ENCODE measurements around the gene FAM13A. TPM values are rescaled to one million over a fixed set of nuclear protein-coding genes. Genes with fewer than 3 reads are reported as not detected.

Gene FAM13A
- total RNA-seq, 1 donor from 2014 or later = 39.1 TPM

GRCh38 chr4:88816360-88816759 lies 240.6 kb downstream of the FAM13A start:
- ATAC-seq (no peak), DNase-seq (no peak)
- no peak overlapping the region for H3K27ac ChIP-seq
- H3K4me1 ChIP-seq = peaks cover 49% of the 10 kb centered on the region
- H3K36me3 ChIP-seq = no peaks in the 10 kb centered on the region
- no peaks in the 10 kb centered on the region for H3K27me3 ChIP-seq (ENCODE audit: low read depth)
- no peak overlapping the region for H3K4me3 ChIP-seq
- intact Hi-C loops (cut with DNase I) = loop anchor here (5.0 kb wide), 1 partner anchor 206 kb away; no protein-coding TSS in a partner anchor
- H3K9me3 ChIP-seq = no peaks in the 10 kb centered on the region
- TF ChIP-seq CTCF (IDR thresholded peaks at IDR 0.05) = no peak

GRCh38 chr4:88814043-88814617 lies 242.9 kb downstream of the FAM13A start:
- Histone ChIP-seq H3K4me1 (peaks cover 42% of the 10 kb centered on the region), H3K4me3 (no peak overlapping the region), H3K9me3 (no peaks in the 10 kb centered on the region), H3K36me3 (no peaks in the 10 kb centered on the region), H3K27ac (no peak overlapping the region), H3K27me3 (ENCODE audit: low read depth) (no peaks in the 10 kb centered on the region)
- TF ChIP-seq CTCF (IDR thresholded peaks at IDR 0.05) = no peak
- ATAC-seq (peak in 1 of 2 donors; percentile 34), DNase-seq (no peak)
- intact Hi-C loops (cut with DNase I) = no loop called here

DNA sequence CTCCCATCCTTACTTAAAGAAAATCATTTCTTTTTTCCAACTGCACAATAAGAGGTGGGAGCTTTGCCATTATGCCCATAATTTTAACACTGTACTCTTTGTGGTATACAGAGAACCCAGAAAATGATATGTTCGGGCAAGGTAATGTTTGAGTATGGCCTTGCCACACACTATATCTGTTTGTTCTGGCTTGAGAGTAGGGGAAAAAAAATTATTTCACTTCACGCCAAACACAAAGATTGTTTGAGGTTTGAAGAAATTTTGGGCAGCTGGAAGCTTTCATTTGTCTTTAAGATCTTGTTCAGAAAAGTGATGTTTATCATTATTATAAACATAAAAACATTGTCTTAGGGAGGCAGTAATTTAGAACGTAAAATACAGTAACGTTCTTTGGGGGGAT lies 244.0 kb downstream of the FAM13A start:
- ATAC-seq (peak in 1 of 2 donors; percentile 35), DNase-seq (no peak)
- TF ChIP-seq CTCF (IDR thresholded peaks at IDR 0.05) = no peak
- Histone ChIP-seq H3K4me1 (peaks cover 40% of the 10 kb centered on the region), H3K27ac (no peak overlapping the region), H3K36me3 (no peaks in the 10 kb centered on the region), H3K4me3 (no peak overlapping the region), H3K27me3 (ENCODE audit: low read depth) (no peaks in the 10 kb centered on the region), H3K9me3 (no peaks in the 10 kb centered on the region)
- intact Hi-C loops (cut with DNase I) = no loop called here

DNA sequence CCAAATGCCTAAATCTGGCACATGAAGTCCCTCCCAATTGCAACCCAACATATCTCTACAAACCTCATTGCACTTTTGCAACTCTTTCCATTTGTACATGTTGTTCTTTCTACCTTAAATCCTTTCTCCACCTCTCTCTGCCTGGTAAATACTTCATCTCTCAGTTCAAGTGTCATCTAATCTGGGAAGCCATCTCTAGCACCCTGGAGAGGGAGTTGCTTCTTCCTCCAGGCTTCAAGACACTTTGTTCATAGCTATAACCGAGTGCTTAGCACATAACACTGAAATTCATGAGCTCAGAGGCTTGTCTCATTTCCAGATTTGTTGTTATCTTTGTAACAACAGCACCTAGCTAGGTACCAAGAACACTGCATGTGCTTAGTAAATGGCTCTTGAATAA lies 244.6 kb downstream of the FAM13A start:
- Histone ChIP-seq H3K9me3 (no peaks in the 10 kb centered on the region), H3K4me1 (peaks cover 43% of the 10 kb centered on the region), H3K36me3 (no peaks in the 10 kb centered on the region), H3K27ac (no peak overlapping the region), H3K4me3 (no peak overlapping the region), H3K27me3 (ENCODE audit: low read depth) (no peaks in the 10 kb centered on the region)
- intact Hi-C loops (cut with DNase I) = no loop called here
- ATAC-seq = peak; percentile 93 to 96
- no peak for DNase-seq
- TF ChIP-seq CTCF (IDR thresholded peaks at IDR 0.05) = no peak

GRCh38 chr4:88811904-88812303 lies 245.1 kb downstream of the FAM13A start:
- no peak overlapping the region for H3K27ac ChIP-seq
- ATAC-seq = no peak
- no peaks in the 10 kb centered on the region for H3K27me3 ChIP-seq (ENCODE audit: low read depth)
- intact Hi-C loops (cut with DNase I) = no loop called here
- DNase-seq = no peak
- H3K4me3 ChIP-seq = no peak overlapping the region
- no peaks in the 10 kb centered on the region for H3K36me3 ChIP-seq
- TF ChIP-seq CTCF (IDR thresholded peaks at IDR 0.05) = no peak
- H3K9me3 ChIP-seq = no peaks in the 10 kb centered on the region
- H3K4me1 ChIP-seq = peaks cover 41% of the 10 kb centered on the region

All from lower lobe of right lung (tissue), 2 donors.